Stimulated activated CD8-positive, alpha-beta memory T cell treated with anti-CD3 and anti-CD28 coated beads, Interleukin-12 subunit alpha, Interleukin-12 subunit beta, amount 100 ng/mL, for 4 hours (primary cell): ENCODE measurements around the gene CDHR3.
"Not testable (repeated sequence)": the region's sequence is repeated elsewhere in the genome, so short reads cannot be mapped to it uniquely, and the experiment has no call there.

Experiments
- DNase-seq: peaks from one replicate; pipeline ENCODE4 v3.0.0-alpha.2; 2020; ENCODE audit warnings: low read depth

CDHR3 gene, protein sequence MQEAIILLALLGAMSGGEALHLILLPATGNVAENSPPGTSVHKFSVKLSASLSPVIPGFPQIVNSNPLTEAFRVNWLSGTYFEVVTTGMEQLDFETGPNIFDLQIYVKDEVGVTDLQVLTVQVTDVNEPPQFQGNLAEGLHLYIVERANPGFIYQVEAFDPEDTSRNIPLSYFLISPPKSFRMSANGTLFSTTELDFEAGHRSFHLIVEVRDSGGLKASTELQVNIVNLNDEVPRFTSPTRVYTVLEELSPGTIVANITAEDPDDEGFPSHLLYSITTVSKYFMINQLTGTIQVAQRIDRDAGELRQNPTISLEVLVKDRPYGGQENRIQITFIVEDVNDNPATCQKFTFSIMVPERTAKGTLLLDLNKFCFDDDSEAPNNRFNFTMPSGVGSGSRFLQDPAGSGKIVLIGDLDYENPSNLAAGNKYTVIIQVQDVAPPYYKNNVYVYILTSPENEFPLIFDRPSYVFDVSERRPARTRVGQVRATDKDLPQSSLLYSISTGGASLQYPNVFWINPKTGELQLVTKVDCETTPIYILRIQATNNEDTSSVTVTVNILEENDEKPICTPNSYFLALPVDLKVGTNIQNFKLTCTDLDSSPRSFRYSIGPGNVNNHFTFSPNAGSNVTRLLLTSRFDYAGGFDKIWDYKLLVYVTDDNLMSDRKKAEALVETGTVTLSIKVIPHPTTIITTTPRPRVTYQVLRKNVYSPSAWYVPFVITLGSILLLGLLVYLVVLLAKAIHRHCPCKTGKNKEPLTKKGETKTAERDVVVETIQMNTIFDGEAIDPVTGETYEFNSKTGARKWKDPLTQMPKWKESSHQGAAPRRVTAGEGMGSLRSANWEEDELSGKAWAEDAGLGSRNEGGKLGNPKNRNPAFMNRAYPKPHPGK

DNA sequence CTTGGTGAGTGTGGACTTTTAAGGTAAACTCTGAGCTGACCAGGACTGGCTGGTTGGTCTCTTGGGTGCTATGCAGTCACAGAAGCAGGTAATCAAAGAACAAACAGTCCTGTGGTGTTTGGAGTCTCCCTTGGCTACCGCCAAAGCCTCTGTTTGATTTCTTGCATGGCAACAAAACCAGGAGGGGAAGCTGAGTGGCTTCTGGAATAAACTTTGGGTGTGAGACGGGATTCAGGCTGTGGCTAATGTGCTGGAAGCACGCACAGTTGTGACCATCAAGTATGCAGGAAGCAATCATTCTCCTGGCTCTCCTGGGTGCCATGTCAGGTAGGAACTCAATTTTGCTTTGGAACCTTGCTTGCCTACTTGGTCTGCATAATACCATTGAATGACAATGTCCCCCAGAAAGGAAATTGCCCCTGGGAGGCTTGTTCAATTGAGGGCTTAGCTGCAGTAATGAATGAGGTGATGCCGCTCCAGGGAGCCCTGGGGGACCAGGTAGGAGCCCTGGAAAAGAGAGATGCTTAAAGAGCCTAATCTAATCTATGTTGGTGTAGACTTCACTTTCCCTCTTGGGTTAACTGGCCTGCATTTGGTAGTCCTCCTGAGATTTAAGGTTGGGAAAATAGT, at the start of gene CDHR3:
Gene CDHR3 (plus strand): TSS at position 227 of the 630 bp plus-strand sequence. CDS start 55 bp downstream, at position 282.
- DNase-seq = no peak

DNA sequence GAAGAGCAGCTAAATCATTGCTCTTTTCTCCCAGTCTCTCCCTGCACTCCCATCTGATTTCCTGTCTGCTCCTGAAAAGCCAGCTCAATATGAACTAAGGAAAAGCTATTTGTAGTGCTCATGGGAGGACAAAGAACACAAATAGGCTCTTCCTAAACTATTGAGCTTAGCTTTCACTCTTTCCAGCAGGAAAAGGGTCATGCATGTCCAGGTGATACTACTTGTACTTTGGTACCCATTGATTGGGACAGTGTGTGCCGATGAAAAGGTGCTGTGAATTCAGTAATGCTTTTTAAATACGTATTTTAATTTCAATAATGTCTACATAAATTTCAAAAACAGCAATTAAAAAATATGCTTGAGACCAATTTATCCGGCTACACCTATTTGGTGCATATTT, 49.1 kb upstream of the CDHR3 start:
- no peak for DNase-seq

DNA sequence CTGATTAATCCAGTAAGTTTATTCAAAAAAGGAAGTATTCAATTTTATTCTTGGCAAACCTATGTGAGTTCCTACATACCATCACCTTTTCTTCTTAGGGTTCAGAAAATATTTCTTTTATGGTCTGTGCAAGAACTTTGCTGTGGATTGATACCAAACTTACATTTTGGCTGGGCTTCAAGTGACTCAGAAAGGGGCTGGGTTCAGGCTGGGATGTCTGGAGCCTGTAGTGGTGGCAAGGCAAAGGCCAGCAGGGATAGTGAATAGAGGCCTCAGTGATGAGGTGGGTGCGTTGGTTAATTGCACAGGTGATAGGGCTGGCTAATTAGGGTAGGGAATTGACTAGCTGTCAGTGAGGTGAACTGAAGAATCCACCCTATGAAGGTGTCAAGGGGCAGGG, 46.5 kb upstream of the CDHR3 start:
- no peak for DNase-seq

DNA sequence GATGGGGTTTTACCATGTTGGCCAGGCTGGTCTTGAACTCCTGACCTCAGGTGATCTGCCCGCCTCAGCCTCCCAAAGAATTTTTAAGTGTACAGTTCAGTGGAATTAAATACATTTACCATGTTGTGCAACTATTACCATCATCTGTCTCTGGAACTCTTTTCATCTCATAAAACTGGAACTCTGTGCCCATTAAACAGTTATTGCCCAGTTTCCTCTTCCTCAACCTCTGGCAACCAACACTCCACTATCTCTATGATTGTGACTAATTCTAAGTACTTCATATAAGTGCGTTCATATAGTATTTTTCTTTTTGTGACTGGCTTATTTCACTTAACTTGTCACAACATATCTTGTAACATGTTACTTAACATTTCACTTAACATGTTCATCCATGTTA, 45.4 kb upstream of the CDHR3 start:
- no peak for DNase-seq

DNA sequence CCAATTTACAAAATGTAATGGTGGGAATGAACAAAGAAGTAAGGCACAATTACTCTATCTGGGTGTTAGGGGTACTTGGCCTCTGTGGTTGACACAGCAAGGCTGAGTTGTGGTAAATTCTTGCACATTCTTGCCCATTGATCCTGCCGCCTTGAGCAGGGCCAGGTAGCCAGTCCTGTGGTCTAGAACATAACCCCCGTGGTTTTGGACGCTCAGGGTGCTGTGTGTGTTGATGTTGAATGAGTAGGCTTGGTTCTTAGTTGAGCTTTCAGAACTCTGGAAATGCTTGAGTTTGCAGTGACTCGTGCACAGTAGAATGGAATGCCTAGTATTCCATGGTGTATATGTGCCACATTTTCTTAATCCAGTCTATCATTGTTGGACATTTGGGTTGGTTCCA, 42.3 kb upstream of the CDHR3 start:
- DNase-seq = no peak

DNA sequence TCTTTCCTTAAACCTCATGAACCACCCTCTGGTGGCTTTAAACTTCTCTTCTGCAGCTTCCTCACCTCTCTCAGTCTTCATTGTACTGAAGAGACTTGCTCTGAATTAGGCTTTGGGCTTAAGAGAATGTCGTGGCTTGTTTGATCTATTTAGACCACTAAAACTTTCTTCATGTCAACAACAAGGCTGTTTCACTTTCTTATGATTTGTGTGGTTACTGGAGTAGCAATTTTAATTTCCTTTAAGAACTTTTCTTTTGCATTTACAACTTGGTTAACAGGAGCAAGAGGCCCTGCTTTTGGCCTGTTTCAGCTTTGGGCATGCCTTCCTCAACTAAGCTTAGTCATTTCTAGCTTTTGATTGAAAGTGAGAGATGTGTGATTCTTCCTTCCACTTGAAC, 38.1 kb upstream of the CDHR3 start:
- DNase-seq = no peak

DNA sequence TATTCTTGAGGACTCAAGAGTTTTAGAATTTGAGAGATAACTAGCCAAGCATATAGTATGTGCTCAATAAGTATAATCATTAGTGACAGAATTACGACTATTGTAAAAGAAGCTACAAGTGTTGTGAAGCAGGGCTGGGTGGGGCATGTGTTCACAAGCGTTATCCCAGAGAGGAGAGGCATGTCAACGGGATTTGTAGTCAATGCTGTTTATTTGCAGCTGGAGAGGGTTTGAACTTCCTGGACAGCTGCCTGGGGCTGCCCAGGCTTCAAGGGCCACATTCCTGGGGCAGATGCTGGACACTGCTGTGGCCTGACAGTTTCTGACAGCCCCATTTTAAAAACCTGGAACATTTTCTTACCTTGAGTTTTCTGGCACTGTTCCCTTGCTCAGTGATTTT, 36.9 kb upstream of the CDHR3 start:
- no peak for DNase-seq

DNA sequence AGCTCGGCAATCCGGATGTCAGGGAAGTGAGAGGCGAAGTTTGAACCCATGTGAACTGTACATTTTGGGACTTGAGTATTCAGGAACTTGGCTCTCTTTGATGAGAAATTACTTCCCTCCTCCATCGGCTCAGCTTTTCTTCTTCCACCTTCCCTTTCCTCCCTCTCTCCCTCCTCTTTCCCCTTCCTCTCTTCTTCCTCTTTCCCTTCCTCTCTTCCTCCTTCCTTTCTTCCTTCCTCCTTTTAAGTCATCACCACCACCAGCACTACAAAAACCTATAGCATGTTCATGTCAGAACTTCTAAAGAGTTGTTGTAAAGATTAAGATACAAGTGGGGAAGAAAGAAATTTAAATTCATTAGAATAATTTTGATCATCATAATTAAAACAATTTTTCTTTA, 31.9 kb upstream of the CDHR3 start:
- DNase-seq = no peak

DNA sequence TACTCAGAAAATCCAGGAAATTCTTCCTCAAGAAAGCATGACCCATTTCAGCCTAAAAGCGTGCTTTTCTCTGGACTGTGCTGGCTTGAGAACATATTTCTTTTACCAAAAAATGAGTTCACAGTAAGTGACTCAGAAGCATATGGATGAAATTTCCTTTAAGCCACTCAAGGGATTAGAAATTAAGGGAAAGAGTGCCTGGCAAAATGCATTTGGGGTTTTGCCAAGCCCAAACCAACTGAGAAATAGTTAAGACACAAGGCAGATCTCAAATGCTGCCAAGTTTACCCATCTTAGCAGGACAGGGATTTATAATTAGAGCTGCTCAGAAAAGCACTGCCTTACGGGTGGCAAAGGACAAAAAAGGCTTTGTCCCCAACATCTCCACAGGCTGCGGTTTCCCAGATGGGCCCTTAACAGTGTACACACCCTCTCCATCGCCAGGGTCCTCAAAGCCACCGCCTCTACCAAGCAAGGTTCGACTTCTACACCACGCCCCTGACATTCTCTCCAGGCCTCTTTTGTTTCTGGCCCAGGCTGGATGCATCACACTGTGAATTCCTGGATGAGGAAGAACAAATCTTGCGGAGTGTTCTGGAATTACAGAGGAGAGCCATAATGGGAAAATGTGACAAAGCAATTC, 30.1 kb upstream of the CDHR3 start:
- no peak for DNase-seq

DNA sequence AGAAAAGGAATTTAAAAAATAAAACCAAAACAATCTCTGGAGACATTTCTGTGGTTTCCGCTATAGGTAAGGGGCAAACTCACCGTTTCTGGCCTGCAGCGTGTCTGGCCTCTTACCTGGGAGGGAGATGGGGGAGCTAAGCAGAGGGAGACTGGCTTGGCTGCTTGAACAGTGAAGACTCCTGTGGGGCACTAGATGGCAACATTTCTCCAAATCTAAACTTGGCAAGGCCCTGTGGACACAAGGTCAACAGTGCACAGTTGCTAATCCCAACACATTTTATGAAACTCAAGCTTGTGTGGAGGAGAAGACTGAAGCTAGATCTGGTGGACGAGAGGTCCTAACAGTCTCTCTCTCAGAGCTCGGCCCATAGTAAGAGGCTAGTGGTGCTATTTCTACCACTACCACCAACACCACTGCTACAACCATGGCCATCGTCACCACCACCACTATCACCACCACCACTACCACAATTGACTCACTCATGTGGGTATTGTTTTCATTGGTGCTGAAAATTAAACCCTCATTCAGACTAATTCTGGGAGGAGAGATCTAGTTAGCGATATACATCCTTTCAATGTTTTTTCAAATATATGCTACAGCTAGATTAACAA, 28.4 kb upstream of the CDHR3 start:
- no peak for DNase-seq

DNA sequence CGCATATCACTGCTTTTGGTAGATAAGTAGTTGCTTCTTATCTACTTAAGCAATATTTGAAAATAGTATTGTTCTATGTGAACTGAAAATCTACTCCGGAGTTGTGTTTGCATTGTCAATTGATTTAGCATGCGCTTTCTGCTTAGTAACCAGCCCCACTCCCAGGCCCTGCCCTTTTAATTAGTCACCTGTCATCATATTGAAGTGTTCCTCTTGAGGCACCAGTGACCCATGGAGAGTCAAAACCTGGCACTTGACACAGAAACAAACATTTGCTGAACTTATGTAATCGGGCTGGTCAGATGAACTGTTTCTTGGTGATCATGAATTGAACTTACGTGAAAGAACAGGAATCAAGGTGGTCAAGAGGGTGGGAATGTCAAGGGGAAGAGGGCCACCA, 27.8 kb upstream of the CDHR3 start:
- no peak for DNase-seq

DNA sequence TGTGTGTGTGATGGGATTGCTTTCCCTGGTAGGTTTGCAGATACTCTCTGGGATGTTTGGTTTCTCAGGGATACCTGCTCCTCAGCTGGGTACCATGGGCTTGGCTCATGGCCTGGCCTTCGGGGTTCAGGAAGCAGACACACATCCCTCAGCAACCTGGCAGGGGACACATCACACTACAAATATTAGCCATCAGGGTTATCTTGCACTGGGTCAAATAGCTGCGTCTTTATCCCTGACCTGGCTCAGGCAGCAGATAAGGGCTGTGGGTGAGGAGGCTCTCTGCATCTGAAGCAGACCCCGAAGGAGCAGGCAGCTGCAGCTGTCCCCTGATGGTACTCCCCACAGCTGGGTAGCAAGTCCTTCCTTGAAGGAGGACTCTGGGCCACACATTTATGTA, 25.7 kb upstream of the CDHR3 start:
- no peak for DNase-seq

DNA sequence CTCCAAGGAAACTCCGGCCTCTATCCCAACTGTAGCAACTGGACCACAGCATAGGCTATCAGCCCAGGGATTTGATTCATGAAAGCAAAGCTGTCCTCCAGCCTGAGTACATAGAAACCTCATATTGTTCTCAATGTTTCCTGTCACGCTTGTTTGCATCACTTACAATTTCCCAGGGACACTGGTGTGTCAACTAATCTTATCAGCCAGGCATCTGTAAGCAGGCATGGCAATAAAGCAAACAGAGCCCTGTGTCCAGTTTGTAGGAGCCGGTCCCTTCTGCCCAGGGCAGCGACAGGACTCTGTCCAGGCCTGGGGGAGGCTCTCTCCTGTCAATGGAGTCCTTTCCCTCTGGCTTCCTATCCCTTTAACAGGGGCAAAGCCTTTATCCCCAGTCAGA, 23.0 kb upstream of the CDHR3 start:
- no peak for DNase-seq

DNA sequence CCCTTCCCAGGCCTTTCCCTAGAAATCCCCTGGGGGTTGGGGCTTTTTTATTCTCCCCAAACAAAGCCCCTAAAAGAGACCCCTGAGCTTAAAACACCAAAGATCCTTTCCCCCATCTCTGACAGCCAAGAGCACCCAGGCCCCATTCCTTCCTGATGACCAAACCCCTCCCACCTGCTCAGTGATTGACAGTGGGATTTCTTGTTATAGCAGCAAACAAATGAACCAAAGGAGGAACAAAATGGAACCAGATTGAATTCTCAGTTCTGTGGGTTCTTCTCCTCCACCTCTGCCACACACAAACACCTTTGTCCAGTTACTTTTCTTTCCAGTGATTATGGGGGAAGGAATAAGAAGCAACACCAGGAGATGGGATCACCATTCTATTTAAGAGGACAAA, 21.5 kb upstream of the CDHR3 start:
- no peak for DNase-seq

DNA sequence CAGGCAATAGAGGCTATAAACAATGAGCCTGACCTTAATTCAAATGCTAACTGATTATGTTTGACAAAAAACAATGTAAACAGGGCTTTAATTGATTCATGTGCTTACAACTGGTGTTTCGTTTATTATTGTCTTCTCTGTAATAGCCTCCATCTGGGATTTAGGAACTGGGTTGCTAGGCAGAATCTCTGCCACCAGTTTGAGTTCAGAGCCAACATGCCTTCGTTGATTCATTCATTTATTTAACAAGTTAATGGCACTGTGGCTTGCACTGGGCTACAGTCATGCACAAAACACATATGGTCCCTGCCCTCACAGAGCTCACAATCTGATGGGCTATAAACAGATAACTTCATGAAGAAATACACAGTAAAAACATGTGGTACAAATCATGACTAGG, 19.6 kb upstream of the CDHR3 start:
- no peak for DNase-seq

DNA sequence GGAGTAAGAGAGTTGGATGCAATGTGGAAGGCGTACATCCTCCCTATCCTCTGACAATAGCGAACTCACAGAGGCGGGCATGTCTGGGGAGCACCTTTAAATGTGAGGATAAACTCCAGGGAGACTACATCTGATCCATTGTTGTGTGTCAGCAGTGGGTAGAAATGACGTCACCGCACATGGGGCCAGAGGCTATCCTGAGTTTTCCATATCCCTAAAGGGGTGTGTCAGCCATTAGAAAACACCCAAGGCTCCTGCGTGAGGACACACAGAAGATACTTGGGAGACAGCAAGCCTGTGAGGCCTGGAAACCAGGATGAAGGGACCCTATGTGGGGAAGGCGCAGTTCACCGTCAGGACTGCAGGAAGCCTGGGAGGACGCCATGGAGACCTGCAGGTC, 17.2 kb upstream of the CDHR3 start:
- no peak for DNase-seq

DNA sequence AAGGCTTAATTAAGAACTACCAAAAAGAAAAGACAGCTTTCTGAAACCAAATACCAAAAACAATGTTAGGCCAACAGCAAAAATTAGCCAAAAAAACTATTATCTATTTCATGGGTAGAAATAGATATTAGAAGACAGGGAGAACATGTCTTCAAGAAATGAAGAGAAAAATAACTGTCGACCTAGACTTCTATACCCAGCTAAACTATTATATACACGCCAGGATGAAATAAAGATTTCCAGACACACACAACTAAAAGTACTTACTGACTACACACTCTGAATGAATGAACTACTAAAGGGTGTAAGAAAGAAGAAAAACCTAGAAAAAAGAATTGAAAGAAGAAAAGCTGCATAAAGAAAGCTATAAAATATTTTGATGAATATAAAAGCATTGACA, 11.5 kb upstream of the CDHR3 start:
- no peak for DNase-seq

DNA sequence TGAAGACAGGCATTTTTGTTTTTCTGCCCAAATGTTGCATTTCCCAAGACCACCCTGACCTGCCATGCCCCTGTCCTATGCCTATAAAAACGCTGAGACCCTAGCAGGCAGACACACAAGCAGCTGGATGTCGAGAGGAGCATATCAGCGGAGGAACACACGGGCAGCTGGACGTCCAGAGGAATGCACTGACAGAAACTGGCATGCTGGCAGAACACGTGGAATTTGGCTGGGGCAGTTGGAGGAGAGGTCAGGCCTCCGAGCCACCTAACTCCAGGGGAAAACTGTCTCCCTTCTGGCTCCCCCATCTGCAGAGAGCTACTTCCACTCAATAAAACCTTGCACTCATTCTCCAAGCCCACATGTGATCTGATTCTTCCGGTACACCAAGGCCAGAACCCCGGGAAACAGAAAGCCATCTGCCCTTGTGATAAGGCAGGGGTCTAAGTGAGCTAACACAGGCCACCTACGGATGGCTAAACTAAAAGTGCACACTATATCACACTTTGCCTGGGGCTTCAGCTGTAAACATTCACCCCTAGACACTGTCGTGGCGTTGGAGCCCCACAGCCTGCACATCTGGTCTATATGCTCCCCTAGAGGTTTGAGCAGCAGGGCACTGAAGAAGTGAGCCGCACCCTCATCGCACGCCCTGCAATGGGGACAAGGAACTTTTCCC, 10.0 kb upstream of the CDHR3 start:
- DNase-seq = no peak

DNA sequence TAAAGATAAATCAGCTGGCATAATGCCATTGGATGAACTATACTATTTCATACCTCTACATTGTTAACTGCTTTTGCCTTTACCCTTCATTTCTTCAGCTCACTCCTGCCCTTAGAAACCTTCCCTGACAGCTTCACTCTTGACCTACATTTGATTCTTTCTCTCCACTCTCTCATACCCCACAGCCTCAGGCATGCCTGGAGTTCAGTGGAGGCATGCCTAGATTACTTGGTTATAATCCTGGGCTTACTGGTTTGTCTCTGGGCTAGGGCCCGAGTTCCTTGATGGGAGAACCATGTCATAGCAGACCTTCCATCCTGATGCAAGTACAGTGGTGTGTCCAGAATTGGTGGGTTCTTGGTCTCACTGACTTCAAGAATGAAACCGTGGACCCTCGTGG, 8.4 kb upstream of the CDHR3 start:
- no peak for DNase-seq

DNA sequence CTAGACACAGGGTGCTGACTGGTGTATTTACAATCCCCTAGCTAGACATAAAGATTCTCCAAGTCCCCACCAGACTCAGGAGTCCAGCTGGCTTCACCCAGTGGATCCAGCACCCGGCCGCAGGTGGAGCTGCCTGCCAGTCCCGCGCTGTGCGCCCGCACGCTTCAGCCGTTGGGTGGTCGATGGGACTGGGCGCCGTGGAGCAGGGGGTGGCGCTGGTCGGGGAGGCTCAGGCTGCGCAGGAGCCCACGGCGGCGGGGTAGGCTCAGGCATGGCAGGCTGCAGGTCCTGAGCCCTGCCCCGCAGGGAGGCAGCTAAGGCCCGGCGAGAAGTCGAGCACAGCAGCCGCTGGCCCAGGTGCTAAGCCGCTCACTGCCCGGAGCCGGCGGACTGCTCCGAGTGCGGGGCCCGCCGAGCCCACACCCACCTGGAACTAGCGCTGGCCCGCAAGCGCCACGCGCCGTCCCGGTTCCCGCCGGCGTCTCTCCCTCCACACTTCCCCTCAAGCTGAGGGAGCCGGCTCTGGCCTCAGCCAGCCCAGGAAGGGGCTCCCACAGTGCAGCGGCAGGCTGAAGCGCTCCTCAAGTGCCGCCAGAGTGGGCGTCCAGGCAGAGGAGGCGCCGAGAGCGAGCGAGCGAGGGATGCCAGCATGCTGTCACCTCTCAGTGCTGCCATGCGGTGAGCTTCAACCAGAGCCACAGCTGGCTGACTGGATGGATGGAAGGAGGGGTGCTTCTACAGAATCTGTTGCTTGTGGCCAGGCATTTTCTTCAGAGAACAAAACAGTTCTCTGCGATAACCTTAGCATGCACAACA, 7.2 kb upstream of the CDHR3 start:
- not testable (repeated sequence) for DNase-seq

DNA sequence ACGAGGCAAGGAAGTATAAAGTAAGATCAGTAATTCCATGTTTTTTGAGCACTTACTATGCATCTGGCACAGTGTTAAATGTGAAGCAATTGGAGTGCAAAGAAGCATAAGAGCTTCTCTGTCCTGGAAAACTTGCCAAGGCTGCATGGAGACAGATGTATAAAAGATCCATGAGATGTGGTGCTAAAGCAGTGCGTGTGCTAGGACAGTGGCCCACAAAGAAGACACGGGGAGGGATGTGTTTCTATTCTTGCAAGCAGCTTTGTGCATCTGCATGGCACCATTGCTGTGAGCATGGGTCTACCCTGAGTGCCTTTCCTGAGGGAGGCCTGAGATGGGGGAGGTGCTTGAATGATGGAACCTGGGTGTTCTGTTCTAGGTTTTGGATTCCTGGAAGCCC, 5.1 kb upstream of the CDHR3 start:
- DNase-seq = no peak
